ENCODE data around the gene PARD3.

DNA sequence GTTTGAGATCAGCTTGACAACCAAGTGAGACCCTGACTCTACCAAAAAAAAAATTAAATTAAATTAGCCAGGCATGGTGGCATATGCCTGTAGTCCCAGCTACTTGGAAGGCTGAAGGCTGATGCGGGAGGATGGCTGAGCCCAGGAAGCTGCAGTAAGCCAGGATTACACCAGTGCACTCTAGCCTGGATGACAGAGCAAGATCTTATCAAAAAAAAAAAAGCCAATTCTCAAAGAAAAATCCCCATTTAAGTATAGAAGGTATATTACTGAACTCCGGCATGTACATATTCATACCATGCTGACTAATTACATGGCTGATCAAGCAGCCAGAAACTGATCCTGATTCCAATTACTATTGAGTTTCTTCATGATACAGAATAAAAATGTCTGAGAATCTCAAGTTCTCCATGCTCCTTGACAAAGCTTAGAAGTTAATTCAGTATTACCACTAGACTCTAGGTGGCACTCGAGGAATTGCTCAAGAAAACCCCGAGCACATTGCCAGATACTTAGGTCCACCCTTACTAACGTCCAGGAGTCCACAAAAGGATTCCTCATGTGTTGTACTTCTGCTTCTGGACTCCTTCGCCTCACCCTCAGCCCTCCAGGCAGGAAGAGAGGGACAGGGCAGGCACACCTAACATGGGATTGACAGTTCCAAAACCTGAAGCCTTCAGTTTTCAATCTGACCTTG, 148.9 kb downstream of the PARD3 start:
- TF ChIP-seq, protein P1, sequence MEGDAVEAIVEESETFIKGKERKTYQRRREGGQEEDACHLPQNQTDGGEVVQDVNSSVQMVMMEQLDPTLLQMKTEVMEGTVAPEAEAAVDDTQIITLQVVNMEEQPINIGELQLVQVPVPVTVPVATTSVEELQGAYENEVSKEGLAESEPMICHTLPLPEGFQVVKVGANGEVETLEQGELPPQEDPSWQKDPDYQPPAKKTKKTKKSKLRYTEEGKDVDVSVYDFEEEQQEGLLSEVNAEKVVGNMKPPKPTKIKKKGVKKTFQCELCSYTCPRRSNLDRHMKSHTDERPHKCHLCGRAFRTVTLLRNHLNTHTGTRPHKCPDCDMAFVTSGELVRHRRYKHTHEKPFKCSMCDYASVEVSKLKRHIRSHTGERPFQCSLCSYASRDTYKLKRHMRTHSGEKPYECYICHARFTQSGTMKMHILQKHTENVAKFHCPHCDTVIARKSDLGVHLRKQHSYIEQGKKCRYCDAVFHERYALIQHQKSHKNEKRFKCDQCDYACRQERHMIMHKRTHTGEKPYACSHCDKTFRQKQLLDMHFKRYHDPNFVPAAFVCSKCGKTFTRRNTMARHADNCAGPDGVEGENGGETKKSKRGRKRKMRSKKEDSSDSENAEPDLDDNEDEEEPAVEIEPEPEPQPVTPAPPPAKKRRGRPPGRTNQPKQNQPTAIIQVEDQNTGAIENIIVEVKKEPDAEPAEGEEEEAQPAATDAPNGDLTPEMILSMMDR (IDR thresholded peaks at IDR 0.05; ENCODE audit: insufficient read depth, low read depth, low read length), result peak; percentile 69
- no peak for TF ChIP-seq EZH2 (IDR thresholded peaks at IDR 0.05; ENCODE audit: insufficient read depth, low read length)

All from astrocyte (in vitro differentiated cells and primary cell).